NCI-H69 (cell line): ENCODE measurements around the gene CNOT8.

Source experiments
- DNase-seq: peaks from one replicate; lab custom pipeline; 2025; lab: John Stamatoyannopoulos, UW

The CNOT8 gene

GRCh38 chr5:154923441-154924430 lies 65.3 kb downstream of the CNOT8 start:
- DNase-seq: no peak
